Brain microvascular endothelial cell (primary cell): ENCODE measurements around the gene LYST.
A peak's percentile ranks its signal among the peaks of the same experiment; 100 is the strongest.
"Not testable (repeated sequence)": the region's sequence is repeated elsewhere in the genome, so short reads cannot be mapped to it uniquely, and the experiment has no call there.

Experiments
- DNase-seq: peaks from one replicate; pipeline ENCODE4 v3.0.0-alpha.2; 2020
- H3K27ac ChIP-seq: fragments of 250-450 bp; sonication (Bioruptor Pico); 2 replicates; pipeline ENCODE4 v1.5.1; 2020; ENCODE audit warnings: mild to moderate bottlenecking, moderate library complexity
- H3K27me3 ChIP-seq: fragments of 250-450 bp; sonication (Bioruptor Pico); replicated peaks from 2 replicates; pipeline ENCODE4 v1.5.1; 2020; ENCODE audit warnings: mild to moderate bottlenecking
- H3K36me3 ChIP-seq: fragments of 250-450 bp; sonication (Bioruptor Pico); replicated peaks from 2 replicates; pipeline ENCODE4 v1.5.1; 2020; ENCODE audit warnings: mild to moderate bottlenecking
- H3K4me3 ChIP-seq: 2 replicates; pipeline ENCODE4 v1.5.1; 2011; ENCODE audit warnings: low read depth, mild to moderate bottlenecking, control low read depth, low read length, moderate library complexity
- CTCF ChIP-seq: IDR thresholded peaks from 2 replicates; pipeline ENCODE4 v1.5.1; 2011; ENCODE audit warnings: low read depth, mild to moderate bottlenecking, moderate library complexity, low read length, control low read depth, inconsistent platforms; ENCODE audit errors: missing control alignments
- in situ Hi-C: cut with HindIII; loops from 2 replicates; pipeline ENCODE4 v1.10.0; 2017; ENCODE audit warnings: low sequenced_read_pairs, low pct_ligation_motif_present

Gene LYST

GRCh38 chr1:235643837-235644692 lies 222.6 kb downstream of the LYST start:
- no peak for TF ChIP-seq CTCF
- in situ Hi-C loops, result no loop called here
- H3K4me3 ChIP-seq, result no peak overlapping the region
- no peaks in the 10 kb centered on the region for H3K36me3 ChIP-seq
- H3K27ac ChIP-seq, result no peak overlapping the region
- peaks cover 2% of the 10 kb centered on the region for H3K27me3 ChIP-seq
- DNase-seq, result no peak

- DNase-seq, result no peak
- in situ Hi-C loops, result no loop called here
- Histone ChIP-seq H3K36me3 (no peaks in the 10 kb centered on the region), H3K27me3 (no peaks in the 10 kb centered on the region), H3K27ac (no peak overlapping the region), H3K4me3 (no peak overlapping the region)
- no peak for TF ChIP-seq CTCF
Observed at GRCh38 chr1:235642943-235643371, 223.7 kb downstream of the LYST start.

- H3K36me3 ChIP-seq, result no peaks in the 10 kb centered on the region
- in situ Hi-C loops, result no loop called here
- no peak overlapping the region for H3K27ac ChIP-seq
- H3K27me3 ChIP-seq, result no peaks in the 10 kb centered on the region
- DNase-seq, result peak; percentile 61
- no peak for TF ChIP-seq CTCF
- H3K4me3 ChIP-seq, result peak overlapping the region; percentile 12
Observed at GRCh38 chr1:235642011-235642942, 224.4 kb downstream of the LYST start.

- Histone ChIP-seq H3K27ac (no peak overlapping the region), H3K36me3 (no peaks in the 10 kb centered on the region), H3K27me3 (no peaks in the 10 kb centered on the region), H3K4me3 (no peak overlapping the region)
- in situ Hi-C loops, result no loop called here
- DNase-seq, result no peak
- no peak for TF ChIP-seq CTCF
Observed at GRCh38 chr1:235640580-235640979, 226.1 kb downstream of the LYST start.

- H3K27ac ChIP-seq, result no peak overlapping the region
- H3K27me3 ChIP-seq, result no peaks in the 10 kb centered on the region
- no peak for DNase-seq
- H3K4me3 ChIP-seq, result no peak overlapping the region
- TF ChIP-seq CTCF, result no peak
- H3K36me3 ChIP-seq, result no peaks in the 10 kb centered on the region
- in situ Hi-C loops, result no loop called here
Observed at GRCh38 chr1:235639226-235640205, 227.2 kb downstream of the LYST start.

GRCh38 chr1:235638612-235639011 lies 228.1 kb downstream of the LYST start:
- H3K27ac ChIP-seq, H3K36me3 ChIP-seq, H3K4me3 ChIP-seq, in situ Hi-C loops, H3K27me3 ChIP-seq, DNase-seq: not testable (repeated sequence)
